ENCODE measurements around the gene ZBTB25. TPM values are rescaled to one million over a fixed set of nuclear protein-coding genes. Genes with fewer than 3 reads are reported as not detected.

Gene ZBTB25
- total RNA-seq, 1 donor from 2014 or later: 14.9 TPM

DNA sequence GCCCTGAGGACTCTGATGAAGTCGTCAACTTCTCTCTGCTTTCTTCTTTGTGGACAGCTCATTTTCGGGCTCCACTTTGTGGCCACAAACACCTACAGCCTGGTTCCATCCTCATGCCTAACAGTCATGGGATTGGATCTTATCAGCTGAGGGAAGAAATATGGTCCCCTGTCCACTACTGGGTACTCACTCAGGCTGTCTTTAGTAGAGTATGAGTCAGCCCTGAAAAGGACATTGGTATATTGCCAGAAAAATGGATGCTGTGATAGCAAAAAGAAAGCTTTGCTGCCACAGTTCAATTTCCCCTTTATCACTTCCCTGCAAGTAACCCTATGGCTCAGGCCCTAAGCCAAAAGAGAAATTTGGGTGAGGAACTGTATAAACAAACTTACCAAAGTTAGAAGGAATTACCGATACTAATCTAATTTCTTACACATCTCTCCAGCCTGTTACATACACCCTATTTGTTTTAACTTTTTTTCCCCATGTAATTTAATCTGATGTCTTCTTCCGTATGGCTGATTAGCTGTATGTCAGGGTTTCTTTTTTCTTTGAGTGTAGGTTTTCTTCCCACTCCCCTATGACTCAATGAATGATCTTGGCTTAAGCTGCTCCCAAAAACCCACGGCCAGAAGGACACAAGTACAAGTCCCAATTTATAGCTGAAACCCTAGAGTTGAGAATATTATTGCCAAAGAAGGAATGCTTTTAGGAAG lies 86.4 kb downstream of the ZBTB25 start:
- H3K4me1 ChIP-seq: no peaks in the 10 kb centered on the region
- intact Hi-C loops (cut with DNase I): no loop called here
- H3K9me3 ChIP-seq: no peaks in the 10 kb centered on the region
- TF ChIP-seq, protein P1, sequence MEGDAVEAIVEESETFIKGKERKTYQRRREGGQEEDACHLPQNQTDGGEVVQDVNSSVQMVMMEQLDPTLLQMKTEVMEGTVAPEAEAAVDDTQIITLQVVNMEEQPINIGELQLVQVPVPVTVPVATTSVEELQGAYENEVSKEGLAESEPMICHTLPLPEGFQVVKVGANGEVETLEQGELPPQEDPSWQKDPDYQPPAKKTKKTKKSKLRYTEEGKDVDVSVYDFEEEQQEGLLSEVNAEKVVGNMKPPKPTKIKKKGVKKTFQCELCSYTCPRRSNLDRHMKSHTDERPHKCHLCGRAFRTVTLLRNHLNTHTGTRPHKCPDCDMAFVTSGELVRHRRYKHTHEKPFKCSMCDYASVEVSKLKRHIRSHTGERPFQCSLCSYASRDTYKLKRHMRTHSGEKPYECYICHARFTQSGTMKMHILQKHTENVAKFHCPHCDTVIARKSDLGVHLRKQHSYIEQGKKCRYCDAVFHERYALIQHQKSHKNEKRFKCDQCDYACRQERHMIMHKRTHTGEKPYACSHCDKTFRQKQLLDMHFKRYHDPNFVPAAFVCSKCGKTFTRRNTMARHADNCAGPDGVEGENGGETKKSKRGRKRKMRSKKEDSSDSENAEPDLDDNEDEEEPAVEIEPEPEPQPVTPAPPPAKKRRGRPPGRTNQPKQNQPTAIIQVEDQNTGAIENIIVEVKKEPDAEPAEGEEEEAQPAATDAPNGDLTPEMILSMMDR (IDR thresholded peaks at IDR 0.05): no peak
- DNase-seq (no peak), ATAC-seq (peak; percentile 41 to 56)
- H3K27ac ChIP-seq: no peak overlapping the region
- no peak overlapping the region for H3K4me3 ChIP-seq
- no peaks in the 10 kb centered on the region for H3K27me3 ChIP-seq (ENCODE audit: low read depth)
- H3K36me3 ChIP-seq: peaks cover 78% of the 10 kb centered on the region

DNA sequence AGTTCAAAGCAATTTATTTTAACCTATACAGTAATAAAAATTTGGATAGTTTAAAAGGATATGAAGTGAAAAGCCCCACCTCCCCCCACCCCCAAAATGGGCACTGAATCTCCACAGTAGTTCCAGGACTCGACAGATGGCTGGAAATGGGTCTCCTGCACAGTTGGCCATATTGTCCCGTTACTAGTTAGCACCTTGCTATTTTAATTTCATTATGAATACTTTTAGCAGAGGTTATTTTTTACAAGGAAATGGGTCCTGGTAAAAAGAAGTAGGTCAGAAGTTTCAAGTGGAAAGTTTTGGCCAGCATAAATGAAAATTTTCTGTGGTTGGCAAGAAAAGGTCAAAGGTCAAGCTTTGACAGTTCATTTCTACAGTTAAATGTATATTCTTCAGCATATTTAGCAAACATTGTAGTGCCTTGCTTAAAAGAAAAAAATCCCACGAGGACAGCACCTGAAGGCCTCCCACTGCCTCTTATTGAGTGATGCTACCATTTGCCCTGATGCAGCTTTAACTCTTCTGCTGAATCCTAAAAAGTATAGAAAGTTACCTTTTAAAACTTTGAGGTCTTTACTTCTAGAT lies 87.2 kb downstream of the ZBTB25 start:
- Histone ChIP-seq H3K4me1 (no peaks in the 10 kb centered on the region), H3K4me3 (no peak overlapping the region), H3K27me3 (ENCODE audit: low read depth) (no peaks in the 10 kb centered on the region), H3K9me3 (no peaks in the 10 kb centered on the region), H3K27ac (no peak overlapping the region), H3K36me3 (peaks cover 80% of the 10 kb centered on the region)
- ATAC-seq: no peak
- no peak for DNase-seq
- intact Hi-C loops (cut with DNase I): no loop called here
- TF ChIP-seq, protein P1 (IDR thresholded peaks at IDR 0.05): no peak

DNA sequence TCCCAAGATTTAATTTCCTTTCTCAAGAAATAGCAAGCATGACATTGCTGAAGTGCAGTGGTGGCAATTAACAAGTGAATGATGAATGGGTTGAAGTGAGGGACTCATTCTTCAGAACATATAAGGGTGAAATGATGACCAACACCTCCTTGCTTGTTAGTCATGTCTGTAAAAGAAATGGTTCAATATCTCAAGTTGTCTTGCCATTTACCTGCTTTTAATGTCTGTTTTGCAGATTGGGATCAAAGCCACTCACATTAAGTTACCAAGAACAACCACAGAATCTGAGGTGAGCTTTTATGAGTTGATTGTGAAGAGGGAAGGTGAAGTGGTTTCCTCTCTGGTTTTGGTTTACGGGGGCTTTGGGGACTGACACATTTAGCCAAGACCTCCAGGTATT lies 91.4 kb downstream of the ZBTB25 start:
- Histone ChIP-seq H3K27me3 (ENCODE audit: low read depth) (no peaks in the 10 kb centered on the region), H3K4me3 (no peak overlapping the region), H3K27ac (no peak overlapping the region), H3K36me3 (peaks cover 42% of the 10 kb centered on the region), H3K4me1 (no peaks in the 10 kb centered on the region), H3K9me3 (no peaks in the 10 kb centered on the region)
- intact Hi-C loops (cut with DNase I): no loop called here
- no peak for DNase-seq
- TF ChIP-seq, protein P1 (IDR thresholded peaks at IDR 0.05): no peak
- no peak for ATAC-seq

DNA sequence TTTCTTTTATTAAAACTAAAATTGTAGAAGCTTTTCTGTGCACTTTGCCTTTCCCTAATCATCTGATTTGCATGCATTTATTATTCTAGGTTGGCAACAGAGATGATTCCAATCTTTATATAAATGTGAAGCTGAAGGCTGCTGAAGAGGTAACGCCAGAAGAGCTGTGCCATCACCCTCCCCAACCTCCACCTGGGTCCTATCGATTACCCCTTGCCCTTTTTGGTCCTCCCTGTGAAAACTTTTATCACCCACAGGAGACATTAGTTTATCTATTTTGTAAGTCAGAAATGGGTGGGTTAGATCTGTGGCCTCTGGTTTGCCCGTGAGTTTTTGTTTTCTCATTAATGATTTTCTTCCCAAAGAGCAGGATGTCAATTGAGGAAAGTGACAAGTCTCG lies 92.6 kb downstream of the ZBTB25 start:
- H3K9me3 ChIP-seq: no peaks in the 10 kb centered on the region
- H3K4me3 ChIP-seq: no peak overlapping the region
- intact Hi-C loops (cut with DNase I): no loop called here
- no peaks in the 10 kb centered on the region for H3K27me3 ChIP-seq (ENCODE audit: low read depth)
- H3K4me1 ChIP-seq: no peaks in the 10 kb centered on the region
- no peak for DNase-seq
- ATAC-seq: no peak
- peaks cover 30% of the 10 kb centered on the region for H3K36me3 ChIP-seq
- TF ChIP-seq, protein P1 (IDR thresholded peaks at IDR 0.05): no peak
- no peak overlapping the region for H3K27ac ChIP-seq

DNA sequence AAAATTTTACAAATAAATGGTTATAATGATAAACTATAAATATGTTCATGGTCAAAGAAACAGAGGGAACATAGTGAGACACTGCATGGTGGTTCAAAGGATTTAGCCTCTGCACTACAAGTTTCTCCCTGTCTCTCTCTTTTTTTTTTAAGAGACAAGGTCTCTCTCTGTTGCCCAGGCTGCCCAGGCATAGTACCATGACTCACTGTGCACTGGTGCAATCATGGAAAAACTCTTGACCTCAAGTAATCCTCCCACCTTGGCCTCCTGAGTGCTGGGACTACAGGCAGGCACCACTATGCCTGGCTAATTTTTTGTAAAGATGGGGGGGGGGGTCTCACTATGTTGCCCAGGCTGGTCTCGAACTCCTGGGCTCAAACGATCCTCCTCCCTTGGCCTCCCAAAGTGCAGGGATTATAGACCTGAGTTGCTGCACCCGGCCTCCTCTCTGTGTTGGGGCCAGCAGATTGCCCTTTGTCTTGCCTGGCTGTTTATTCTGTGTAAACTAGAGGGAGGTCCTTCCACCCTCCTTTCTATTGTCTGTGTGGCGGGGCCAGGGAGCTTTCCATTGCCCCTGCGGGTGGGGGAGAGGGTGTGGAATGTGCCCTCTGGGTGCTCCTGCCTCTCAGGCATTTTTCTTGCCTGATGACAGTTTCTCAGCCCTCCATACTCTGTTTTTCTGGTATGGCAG lies 93.4 kb downstream of the ZBTB25 start:
- Histone ChIP-seq H3K9me3 (no peaks in the 10 kb centered on the region), H3K4me3 (no peak overlapping the region), H3K36me3 (peaks cover 22% of the 10 kb centered on the region), H3K27ac (no peak overlapping the region), H3K27me3 (ENCODE audit: low read depth) (no peaks in the 10 kb centered on the region), H3K4me1 (no peaks in the 10 kb centered on the region)
- TF ChIP-seq, protein P1 (IDR thresholded peaks at IDR 0.05): no peak
- intact Hi-C loops (cut with DNase I): no loop called here
- ATAC-seq (no peak), DNase-seq (no peak)
